CD4-positive, CD25-positive, alpha-beta regulatory T cell (primary cell): Measurements from ENCODE around the gene ACADVL. TPM values are rescaled to one million over a fixed set of nuclear protein-coding genes. Genes with fewer than 3 reads are reported as not detected.

Source experiments
- ATAC-seq, 2 donors: fragments of 150-1000 bp; cut with Tn5 transposase; one replicate each; pipeline ENCODE4 v1.10.0; 2021; ENCODE audit warnings: low read depth in 2 of 2, moderate number of reproducible peaks in 2 of 2, moderate library complexity in 1 of 2
- DNase-seq, 3 donors: peaks; one replicate each; pipeline versions ENCODE4 v3.0.0 to v3.0.0-alpha.2; 2012 to 2022; ENCODE audit warnings: mixed read lengths in 1 of 3
- H3K27ac ChIP-seq: one replicate; pipeline ENCODE4 v1.7.0; 2013; ENCODE audit warnings: mild to moderate bottlenecking, low read length; ENCODE audit not compliant: insufficient read depth, poor library complexity, severe bottlenecking
- H3K27me3 ChIP-seq: one replicate; pipeline ENCODE4 v1.7.0; 2013; ENCODE audit warnings: low read length; ENCODE audit not compliant: control insufficient read depth, insufficient read depth
- H3K36me3 ChIP-seq: one replicate; pipeline ENCODE4 v1.7.0; 2013; ENCODE audit warnings: mild to moderate bottlenecking, low read length, moderate library complexity; ENCODE audit not compliant: control insufficient read depth, insufficient read depth
- H3K4me1 ChIP-seq: 2 replicates; pipeline ENCODE4 v1.7.0; 2013; ENCODE audit warnings: mild to moderate bottlenecking, low read length; ENCODE audit not compliant: insufficient read depth, control insufficient read depth, poor library complexity, severe bottlenecking
- H3K4me3 ChIP-seq: one replicate; pipeline ENCODE4 v1.7.0; 2013; ENCODE audit warnings: low read depth, mild to moderate bottlenecking, low read length, moderate library complexity
- H3K9me3 ChIP-seq, 2 experiments: 1 replicate in 1 of 2; 2 replicates in 1 of 2; pipeline ENCODE4 v1.7.0; 2013; ENCODE audit warnings: low read length in 2 of 2, mild to moderate bottlenecking in 1 of 2, moderate library complexity in 1 of 2; ENCODE audit not compliant: control insufficient read depth in 2 of 2
- H3K27ac Mint-ChIP-seq, 3 donors: one replicate each; pipeline ENCODE4 v1.8.0; 2020 to 2022; ENCODE audit warnings: mild to moderate bottlenecking in 3 of 3, mixed read lengths in 3 of 3, moderate library complexity in 2 of 3
- H3K27me3 Mint-ChIP-seq: one replicate; pipeline ENCODE4 v1.8.0; 2022; ENCODE audit warnings: mild to moderate bottlenecking, mixed read lengths
- H3K36me3 Mint-ChIP-seq: one replicate; pipeline ENCODE4 v1.8.0; 2020; ENCODE audit warnings: mixed read lengths
- H3K4me1 Mint-ChIP-seq, 4 donors: one replicate each; pipeline ENCODE4 v1.8.0; 2020 to 2022; ENCODE audit warnings: mixed read lengths in 4 of 4, mild to moderate bottlenecking in 1 of 4
- H3K4me3 Mint-ChIP-seq, 4 donors: one replicate each; pipeline ENCODE4 v1.8.0; 2020 to 2022; ENCODE audit warnings: mild to moderate bottlenecking in 4 of 4, mixed read lengths in 4 of 4, moderate library complexity in 3 of 4
- H3K9me3 Mint-ChIP-seq, 7 donors: one replicate each; pipeline ENCODE4 v1.8.0; 2020 to 2022; ENCODE audit warnings: mixed read lengths in 7 of 7, mild to moderate bottlenecking in 3 of 7, moderate library complexity in 2 of 7
- polyA plus RNA-seq, 4 donors: library from polyadenylated mRNA; unstranded; fragments of 300-500 nt; fragmentation: Illumina TruSeq; gene quantifications; one replicate each; pipeline ENCODE4 v1.2.3, GENCODE V29; 2021
- total RNA-seq: library from RNA; stranded (reverse); gene quantifications from one replicate; pipeline ENCODE4 v1.2.3, GENCODE V29; 2022

ACADVL gene
- total and polyA plus RNA-seq, 5 donors from 2014 or later = 73.6 to 277 (median 86.1) TPM

DNA sequence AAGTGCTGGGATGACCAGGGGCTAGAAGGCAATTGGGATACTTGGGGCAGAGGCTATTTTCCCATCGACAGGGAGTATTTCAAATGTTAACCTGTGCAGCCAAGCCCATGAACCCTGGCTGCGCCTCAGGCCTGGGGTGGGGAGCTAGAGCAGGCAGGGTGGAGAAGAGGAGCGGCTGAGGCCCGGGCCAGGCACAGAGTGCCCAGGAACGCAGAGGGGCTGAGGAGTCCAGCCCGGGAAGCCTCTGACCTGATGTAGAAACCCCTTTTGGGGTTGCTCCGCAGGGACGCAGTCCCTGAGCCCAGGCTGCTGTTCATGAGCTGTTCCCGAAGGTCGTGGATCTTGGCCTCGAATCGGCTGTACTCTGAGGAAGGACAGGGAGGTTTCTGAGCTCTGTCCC lies 23.8 kb upstream of the ACADVL start:
- H3K36me3 ChIP-seq = no peaks in the 10 kb centered on the region
- no peaks in the 10 kb centered on the region for H3K4me1 ChIP-seq
- peaks cover 0 to 2% (median 0%) of the 10 kb centered on the region in 4 donors for H3K4me1 Mint-ChIP-seq

GRCh38 chr17:7196651-7197401 lies 22.9 kb upstream of the ACADVL start:
- no peak overlapping the region for H3K27ac ChIP-seq
- ATAC-seq = no peak
- Mint-ChIP-seq H3K4me3 (no peak overlapping the region), H3K27me3 (no peaks in the 10 kb centered on the region), H3K27ac (no peak overlapping the region), H3K9me3 (no peaks in the 10 kb centered on the region), H3K4me1 (no peaks in the 10 kb centered on the region), H3K36me3 (peaks cover 15% of the 10 kb centered on the region)
- no peak overlapping the region for H3K4me3 ChIP-seq
- no peaks in the 10 kb centered on the region for H3K4me1 ChIP-seq
- no peak for DNase-seq
- no peaks in the 10 kb centered on the region for H3K27me3 ChIP-seq
- H3K9me3 ChIP-seq = no peaks in the 10 kb centered on the region
- H3K36me3 ChIP-seq = no peaks in the 10 kb centered on the region

More for the DNA sequence above, 23.8 kb upstream of the ACADVL start:
- no peak overlapping the region for H3K4me3 Mint-ChIP-seq
- Histone ChIP-seq H3K9me3 (no peaks in the 10 kb centered on the region), H3K27me3 (no peaks in the 10 kb centered on the region), H3K27ac (no peak overlapping the region), H3K4me3 (no peak overlapping the region)
- DNase-seq (no peak), ATAC-seq (no peak)
- no peak overlapping the region for H3K27ac Mint-ChIP-seq
- peaks cover 11% of the 10 kb centered on the region for H3K36me3 Mint-ChIP-seq
- H3K9me3 Mint-ChIP-seq = no peaks in the 10 kb centered on the region
- no peaks in the 10 kb centered on the region for H3K27me3 Mint-ChIP-seq

DNA sequence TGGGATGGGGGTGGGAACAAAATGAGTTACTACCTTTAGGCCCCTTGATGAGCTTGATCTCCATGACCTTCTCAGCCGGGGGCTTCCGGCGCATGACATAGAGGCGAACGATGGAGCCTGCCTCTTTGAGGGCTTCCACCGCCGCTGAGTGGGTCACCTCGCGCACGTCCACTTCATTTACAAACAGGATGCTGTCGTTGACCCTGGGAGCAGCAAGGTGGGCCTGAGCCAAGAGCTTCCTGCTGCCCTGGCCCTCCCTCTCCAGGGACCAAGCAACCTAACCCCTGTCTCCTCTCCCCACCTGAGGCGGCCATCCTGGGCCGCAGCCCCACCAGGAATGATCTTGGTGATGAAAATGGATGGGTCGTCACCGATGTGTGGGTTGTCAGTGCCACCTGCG lies 16.3 kb upstream of the ACADVL start:
- Histone ChIP-seq H3K27ac (no peak overlapping the region), H3K27me3 (no peaks in the 10 kb centered on the region), H3K36me3 (no peaks in the 10 kb centered on the region), H3K9me3 (no peaks in the 10 kb centered on the region), H3K4me1 (peaks cover 17% of the 10 kb centered on the region), H3K4me3 (no peak overlapping the region)
- Mint-ChIP-seq H3K9me3 (peaks cover 0 to 1% (median 0%) of the 10 kb centered on the region in 7 donors), H3K27me3 (peaks cover 5% of the 10 kb centered on the region), H3K36me3 (peaks cover 12% of the 10 kb centered on the region), H3K4me3 (peak overlapping the region in 2 of 4 donors; percentile 70 to 89), H3K4me1 (peaks cover 0 to 40% (median 20%) of the 10 kb centered on the region in 4 donors), H3K27ac (peak overlapping the region in 2 of 3 donors; percentile 94 to 96)
- DNase-seq (no peak), ATAC-seq (no peak)

GRCh38 chr17:7204336-7204735 lies 15.4 kb upstream of the ACADVL start:
- Histone ChIP-seq H3K4me1 (peaks cover 17% of the 10 kb centered on the region), H3K27ac (peak overlapping the region; percentile 91), H3K27me3 (no peaks in the 10 kb centered on the region), H3K9me3 (no peaks in the 10 kb centered on the region), H3K36me3 (no peaks in the 10 kb centered on the region), H3K4me3 (peak overlapping the region; percentile 44)
- peak in 1 of 2 donors; percentile 3 for ATAC-seq
- Mint-ChIP-seq H3K27me3 (peaks cover 5% of the 10 kb centered on the region), H3K4me3 (peak overlapping the region; percentile 74 to 95 (median 86)), H3K27ac (peak overlapping the region; percentile 58 to 96 (median 94)), H3K4me1 (peaks cover 0 to 41% (median 21%) of the 10 kb centered on the region in 4 donors), H3K9me3 (peaks cover 0 to 1% (median 0%) of the 10 kb centered on the region in 7 donors), H3K36me3 (peaks cover 12% of the 10 kb centered on the region)
- DNase-seq = no peak

DNA sequence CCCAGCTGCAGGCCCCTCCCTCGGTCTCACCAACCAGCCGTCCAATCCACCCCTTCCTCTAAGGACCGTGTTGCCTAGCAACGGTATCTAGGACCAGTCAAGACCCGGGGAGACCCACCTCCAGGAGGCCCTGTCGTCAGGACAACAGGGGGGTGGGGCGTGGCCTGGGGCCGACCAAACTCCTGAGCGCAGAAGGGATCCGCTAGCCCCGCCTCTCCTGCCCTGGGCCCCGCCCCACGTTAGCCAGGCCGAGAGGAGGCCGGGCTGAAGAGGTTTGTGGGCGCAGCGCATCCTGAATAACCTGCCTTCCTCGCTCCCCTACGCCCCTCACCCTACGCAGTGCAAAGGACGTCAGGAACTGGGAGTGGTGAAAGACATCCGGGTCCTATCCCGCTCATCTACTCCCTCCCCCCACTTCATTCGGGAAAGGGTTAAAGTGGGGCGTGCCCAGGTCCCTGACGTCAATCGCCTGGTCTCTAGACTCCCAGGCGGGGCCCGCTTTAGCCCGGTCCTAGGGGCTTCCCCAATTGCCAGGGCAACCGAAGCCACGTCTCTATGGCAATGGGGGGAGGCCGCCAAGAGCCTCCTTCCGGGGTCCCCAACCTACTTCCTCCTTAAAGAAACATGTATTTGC lies 14.8 kb upstream of the ACADVL start:
- Histone ChIP-seq H3K4me1 (peaks cover 17% of the 10 kb centered on the region), H3K4me3 (peak overlapping the region; percentile 83), H3K9me3 (no peaks in the 10 kb centered on the region), H3K27ac (peak overlapping the region; percentile 91), H3K27me3 (no peaks in the 10 kb centered on the region), H3K36me3 (no peaks in the 10 kb centered on the region)
- ATAC-seq (peak; percentile 86 to 87), DNase-seq (peak; percentile 93 to 98 (median 97))
- Mint-ChIP-seq H3K9me3 (peaks cover 0 to 1% (median 0%) of the 10 kb centered on the region in 7 donors), H3K27me3 (peaks cover 9% of the 10 kb centered on the region), H3K36me3 (peaks cover 12% of the 10 kb centered on the region), H3K27ac (peak overlapping the region; percentile 58 to 96 (median 94)), H3K4me3 (peak overlapping the region; percentile 74 to 95 (median 86)), H3K4me1 (peaks cover 0 to 41% (median 21%) of the 10 kb centered on the region in 4 donors)

DNA sequence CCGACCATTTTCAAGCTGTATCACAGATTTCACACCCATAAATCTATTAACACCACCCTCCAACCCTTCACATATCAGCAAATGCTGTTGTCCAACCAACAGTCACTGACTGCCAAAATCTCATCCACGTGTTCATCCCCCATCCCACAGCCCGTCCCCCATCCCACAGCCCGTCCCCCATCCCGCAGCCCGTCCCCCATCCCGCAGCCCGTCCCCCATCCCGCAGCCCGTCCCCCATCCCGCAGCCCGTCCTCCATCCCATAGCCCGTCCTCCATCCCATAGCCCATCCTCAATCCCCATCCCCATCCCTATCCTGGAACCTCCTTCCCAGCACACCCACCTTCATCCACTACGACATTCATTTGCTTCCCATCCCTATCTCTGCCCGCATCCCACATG lies 14.2 kb upstream of the ACADVL start:
- DNase-seq (no peak), ATAC-seq (no peak)
- H3K36me3 Mint-ChIP-seq = peaks cover 12% of the 10 kb centered on the region
- peaks cover 10% of the 10 kb centered on the region for H3K27me3 Mint-ChIP-seq
- H3K9me3 ChIP-seq = no peaks in the 10 kb centered on the region
- peak overlapping the region; percentile 74 to 95 (median 86) for H3K4me3 Mint-ChIP-seq
- H3K27ac Mint-ChIP-seq = peak overlapping the region; percentile 94 to 96 (median 94)
- peak overlapping the region; percentile 91 for H3K27ac ChIP-seq
- H3K9me3 Mint-ChIP-seq = peaks cover 0 to 1% (median 0%) of the 10 kb centered on the region in 7 donors
- H3K4me1 Mint-ChIP-seq = peaks cover 0 to 41% (median 21%) of the 10 kb centered on the region in 4 donors
- peak overlapping the region; percentile 83 for H3K4me3 ChIP-seq
- H3K27me3 ChIP-seq = no peaks in the 10 kb centered on the region
- H3K4me1 ChIP-seq = peaks cover 17% of the 10 kb centered on the region
- no peaks in the 10 kb centered on the region for H3K36me3 ChIP-seq

GRCh38 chr17:7207120-7208001 lies 12.4 kb upstream of the ACADVL start:
- Mint-ChIP-seq H3K36me3 (peaks cover 8% of the 10 kb centered on the region), H3K9me3 (peaks cover 0 to 1% (median 0%) of the 10 kb centered on the region in 7 donors), H3K4me3 (peak overlapping the region in 1 of 4 donors; percentile 74), H3K27ac (peak overlapping the region in 2 of 3 donors; percentile 75 to 85), H3K4me1 (peaks cover 0 to 46% (median 20%) of the 10 kb centered on the region in 4 donors), H3K27me3 (peaks cover 22% of the 10 kb centered on the region)
- Histone ChIP-seq H3K36me3 (no peaks in the 10 kb centered on the region), H3K4me3 (no peak overlapping the region), H3K4me1 (peaks cover 17% of the 10 kb centered on the region), H3K9me3 (no peaks in the 10 kb centered on the region), H3K27me3 (no peaks in the 10 kb centered on the region), H3K27ac (peak overlapping the region; percentile 91)
- DNase-seq (no peak), ATAC-seq (no peak)
